Keratinocyte (primary cell): ENCODE data around the gene SAV1.
A peak's percentile ranks its signal among the peaks of the same experiment; 100 is the strongest.

Experiments
- EZH2 ChIP-seq: IDR thresholded peaks from one replicate; pipeline ENCODE4 v1.6.1; 2012; ENCODE audit warnings: inconsistent platforms, mild to moderate bottlenecking, low read length, moderate library complexity
- TF ChIP-seq, protein P1 (sequence below), 3 experiments: IDR thresholded peaks in 1 of 3; conservative IDR thresholded peaks in 1 of 3; optimal IDR thresholded peaks in 1 of 3; 2 replicates in 2 of 3; 3 replicates in 1 of 3; pipeline versions ENCODE3 to v1.5.1; 2011; ENCODE audit warnings: low read length in 3 of 3, mild to moderate bottlenecking in 3 of 3, moderate library complexity in 2 of 3, control low read depth in 1 of 3, inconsistent platforms in 1 of 3; ENCODE audit not compliant: insufficient read depth in 2 of 3; ENCODE audit errors: extremely low read depth in 1 of 3

- TF ChIP-seq, protein P1, sequence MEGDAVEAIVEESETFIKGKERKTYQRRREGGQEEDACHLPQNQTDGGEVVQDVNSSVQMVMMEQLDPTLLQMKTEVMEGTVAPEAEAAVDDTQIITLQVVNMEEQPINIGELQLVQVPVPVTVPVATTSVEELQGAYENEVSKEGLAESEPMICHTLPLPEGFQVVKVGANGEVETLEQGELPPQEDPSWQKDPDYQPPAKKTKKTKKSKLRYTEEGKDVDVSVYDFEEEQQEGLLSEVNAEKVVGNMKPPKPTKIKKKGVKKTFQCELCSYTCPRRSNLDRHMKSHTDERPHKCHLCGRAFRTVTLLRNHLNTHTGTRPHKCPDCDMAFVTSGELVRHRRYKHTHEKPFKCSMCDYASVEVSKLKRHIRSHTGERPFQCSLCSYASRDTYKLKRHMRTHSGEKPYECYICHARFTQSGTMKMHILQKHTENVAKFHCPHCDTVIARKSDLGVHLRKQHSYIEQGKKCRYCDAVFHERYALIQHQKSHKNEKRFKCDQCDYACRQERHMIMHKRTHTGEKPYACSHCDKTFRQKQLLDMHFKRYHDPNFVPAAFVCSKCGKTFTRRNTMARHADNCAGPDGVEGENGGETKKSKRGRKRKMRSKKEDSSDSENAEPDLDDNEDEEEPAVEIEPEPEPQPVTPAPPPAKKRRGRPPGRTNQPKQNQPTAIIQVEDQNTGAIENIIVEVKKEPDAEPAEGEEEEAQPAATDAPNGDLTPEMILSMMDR (optimal IDR thresholded peaks at IDR 0.05 in 1 of 3, IDR thresholded peaks at IDR 0.05 in 1 of 3, conservative IDR thresholded peaks at IDR 0.05 in 1 of 3; ENCODE audit: extremely low read depth in 1 of 3, insufficient read depth in 2 of 3, low read length in 3 of 3), result peak in 2 of 3 experiments; percentile 60 to 68
- no peak for TF ChIP-seq EZH2
Measured at GRCh38 chr14:50714450-50715073, 46.5 kb upstream of the SAV1 start.
